Measurements from ENCODE around the gene FAM117A. TPM values are rescaled to one million over a fixed set of nuclear protein-coding genes. Genes with fewer than 3 reads are reported as not detected.

Gene FAM117A
- total and polyA plus RNA-seq, 10 of the 15 experiments (the other 5 are each of a cell fraction or from before 2014, with no cell fraction given) = 2.1 to 29.6 (median 20.0) TPM

DNA sequence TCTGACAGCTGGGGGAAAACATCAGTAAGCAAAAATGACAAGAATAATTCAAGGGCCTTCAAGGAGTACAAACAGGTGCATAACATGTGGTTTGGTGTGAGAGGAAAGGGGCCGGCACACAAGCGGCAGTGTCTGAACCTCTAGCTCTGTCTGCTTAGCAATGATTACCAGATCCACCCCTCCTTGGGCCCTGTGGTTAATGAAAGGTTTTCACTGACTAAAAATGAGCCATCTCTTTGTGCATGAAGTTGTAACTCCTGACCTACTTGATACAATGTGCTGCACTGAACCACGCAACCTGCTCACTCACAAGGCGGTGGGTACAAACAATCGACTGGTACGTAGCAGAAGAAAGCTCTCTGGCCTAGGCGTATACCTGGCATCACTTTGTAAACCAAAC, 15.1 kb downstream of the FAM117A start:
- H3K27me3 ChIP-seq (replicated peaks in 1 of 2; ENCODE audit: control insufficient read depth in 2 of 2, insufficient read depth in 2 of 2, low read length in 1 of 2) = no peaks in the 10 kb centered on the region
- CTCF ChIA-PET = interaction anchor here (0.7 to 5.0 kb wide), 8 partner anchors 9 to 178 kb away, joined by 3 to 36 read pairs (median 3); partner anchors contain the start of genes FAM117A, KAT7 and SLC35B1
- in situ Hi-C loops (cut with MboI) (no loop called here), intact Hi-C loops (cut with micrococcal nuclease; ENCODE audit: unreplicated experiment) (no loop called here)
- WGBS (ENCODE audit: insufficient coverage, insufficient replicate concordance, low lambda C conversion rate, missing lambda C conversion rate) = under 1% methylated on average over 7 of the region's 7 CpGs
- RAD21 ChIA-PET (ENCODE audit: unreplicated experiment) = interaction anchor here (0.9 to 3.7 kb wide), 10 partner anchors 10 to 181 kb away, joined by 3 to 36 read pairs (median 16); partner anchors contain the start of genes FAM117A, KAT7 and SLC35B1
- peak overlapping the region; percentile 34; the same call in 1 of the 2 replicates for H3K9ac ChIP-seq (ENCODE audit: control insufficient read depth, insufficient read depth, low read length)
- H3K4me2 ChIP-seq (ENCODE audit: control insufficient read depth, insufficient read depth) = peak overlapping the region; percentile 94; the same call in 1 of the 2 replicates
- no peak overlapping the region for H3K4me3 ChIP-seq
- peak overlapping the region; percentile 92 for H3K27ac ChIP-seq (ENCODE audit: control insufficient read depth, insufficient read depth)
- H3K79me2 ChIP-seq (ENCODE audit: control insufficient read depth, insufficient read depth, low read length) = peaks cover 35% of the 10 kb centered on the region
- FAIRE-seq (peak; percentile 98), DNase-seq (ENCODE audit: low read depth, low spot score) (peak; percentile 97), ATAC-seq (peak; percentile 91)
- peaks cover 57% of the 10 kb centered on the region for H3K4me1 ChIP-seq (ENCODE audit: control insufficient read depth, insufficient read depth, low read length)
- H3K36me3 ChIP-seq (ENCODE audit: control insufficient read depth in 2 of 2, insufficient read depth in 2 of 2, low read length in 1 of 2) = peaks cover 0 to 3% of the 10 kb centered on the region in 2 experiments; a peak in 1 of 4 replicates
- no peak overlapping the region for H2AFZ ChIP-seq (ENCODE audit: control insufficient read depth, low read depth, low read length)
- BruUV-seq (replicated peaks) = no TSS peak
- SMC1A ChIA-PET (ENCODE audit: uncharacterized antibody, unreplicated experiment) = interaction anchor here (0.7 to 7.6 kb wide), 15 partner anchors 8 to 407 kb away, joined by 3 to 128 read pairs (median 3); partner anchors contain the start of genes FAM117A and SLC35B1
- no peaks in the 10 kb centered on the region for H3K9me3 ChIP-seq (replicated peaks; ENCODE audit: control insufficient read depth, insufficient read depth, low read length)
- H4K20me1 ChIP-seq (ENCODE audit: control insufficient read depth, insufficient read depth) = no peaks in the 10 kb centered on the region
- POLR2A ChIA-PET = interaction anchor here (0.5 to 5.5 kb wide), 12 partner anchors 9 to 1098 kb away, joined by 3 to 116 read pairs (median 5); partner anchors contain the start of genes FAM117A, KAT7 and SLC35B1
- TF ChIP-seq FOXK2 (IDR thresholded peaks at IDR 0.05) = no peak
- TF ChIP-seq HDAC2 (IDR thresholded peaks at IDR 0.05) = no peak
- TF ChIP-seq POLR2AphosphoS2 (IDR thresholded peaks at IDR 0.05; ENCODE audit: low read depth, low read length) = no peak
- TF ChIP-seq YY1 (IDR thresholded peaks at IDR 0.05; ENCODE audit: low read depth, low read length) = no peak
- TF ChIP-seq RUNX3 (IDR thresholded peaks at IDR 0.05; ENCODE audit: low read length) = peak; percentile 99
- peak in 1 of 2 experiments; percentile 70; a peak in 2 of 4 replicates for TF ChIP-seq ETV6 (conservative IDR thresholded peaks at IDR 0.05 in 1 of 2, IDR thresholded peaks at IDR 0.05 in 1 of 2; ENCODE audit: borderline replicate concordance in 1 of 2, low read depth in 1 of 2)
- TF ChIP-seq, protein P1, sequence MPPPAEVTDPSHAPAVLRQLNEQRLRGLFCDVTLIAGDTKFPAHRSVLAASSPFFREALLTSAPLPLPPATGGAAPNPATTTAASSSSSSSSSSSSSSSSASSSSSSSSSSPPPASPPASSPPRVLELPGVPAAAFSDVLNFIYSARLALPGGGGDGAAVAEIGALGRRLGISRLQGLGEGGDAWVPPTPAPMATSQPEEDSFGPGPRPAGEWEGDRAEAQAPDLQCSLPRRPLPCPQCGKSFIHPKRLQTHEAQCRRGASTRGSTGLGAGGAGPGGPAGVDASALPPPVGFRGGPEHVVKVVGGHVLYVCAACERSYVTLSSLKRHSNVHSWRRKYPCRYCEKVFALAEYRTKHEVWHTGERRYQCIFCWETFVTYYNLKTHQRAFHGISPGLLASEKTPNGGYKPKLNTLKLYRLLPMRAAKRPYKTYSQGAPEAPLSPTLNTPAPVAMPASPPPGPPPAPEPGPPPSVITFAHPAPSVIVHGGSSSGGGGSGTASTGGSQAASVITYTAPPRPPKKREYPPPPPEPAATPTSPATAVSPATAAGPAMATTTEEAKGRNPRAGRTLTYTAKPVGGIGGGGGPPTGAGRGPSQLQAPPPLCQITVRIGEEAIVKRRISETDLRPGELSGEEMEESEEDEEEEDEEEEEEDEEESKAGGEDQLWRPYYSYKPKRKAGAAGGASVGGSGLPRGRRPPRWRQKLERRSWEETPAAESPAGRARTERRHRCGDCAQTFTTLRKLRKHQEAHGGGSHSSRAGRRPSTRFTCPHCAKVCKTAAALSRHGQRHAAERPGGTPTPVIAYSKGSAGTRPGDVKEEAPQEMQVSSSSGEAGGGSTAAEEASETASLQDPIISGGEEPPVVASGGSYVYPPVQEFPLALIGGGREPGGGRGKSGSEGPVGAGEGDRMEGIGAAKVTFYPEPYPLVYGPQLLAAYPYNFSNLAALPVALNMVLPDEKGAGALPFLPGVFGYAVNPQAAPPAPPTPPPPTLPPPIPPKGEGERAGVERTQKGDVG (CRISPR knock-in tag; IDR thresholded peaks at IDR 0.05) = no peak
- no peak for TF ChIP-seq ASH2L (IDR thresholded peaks at IDR 0.05; ENCODE audit: borderline replicate concordance, low read depth)
- TF ChIP-seq, protein P2, sequence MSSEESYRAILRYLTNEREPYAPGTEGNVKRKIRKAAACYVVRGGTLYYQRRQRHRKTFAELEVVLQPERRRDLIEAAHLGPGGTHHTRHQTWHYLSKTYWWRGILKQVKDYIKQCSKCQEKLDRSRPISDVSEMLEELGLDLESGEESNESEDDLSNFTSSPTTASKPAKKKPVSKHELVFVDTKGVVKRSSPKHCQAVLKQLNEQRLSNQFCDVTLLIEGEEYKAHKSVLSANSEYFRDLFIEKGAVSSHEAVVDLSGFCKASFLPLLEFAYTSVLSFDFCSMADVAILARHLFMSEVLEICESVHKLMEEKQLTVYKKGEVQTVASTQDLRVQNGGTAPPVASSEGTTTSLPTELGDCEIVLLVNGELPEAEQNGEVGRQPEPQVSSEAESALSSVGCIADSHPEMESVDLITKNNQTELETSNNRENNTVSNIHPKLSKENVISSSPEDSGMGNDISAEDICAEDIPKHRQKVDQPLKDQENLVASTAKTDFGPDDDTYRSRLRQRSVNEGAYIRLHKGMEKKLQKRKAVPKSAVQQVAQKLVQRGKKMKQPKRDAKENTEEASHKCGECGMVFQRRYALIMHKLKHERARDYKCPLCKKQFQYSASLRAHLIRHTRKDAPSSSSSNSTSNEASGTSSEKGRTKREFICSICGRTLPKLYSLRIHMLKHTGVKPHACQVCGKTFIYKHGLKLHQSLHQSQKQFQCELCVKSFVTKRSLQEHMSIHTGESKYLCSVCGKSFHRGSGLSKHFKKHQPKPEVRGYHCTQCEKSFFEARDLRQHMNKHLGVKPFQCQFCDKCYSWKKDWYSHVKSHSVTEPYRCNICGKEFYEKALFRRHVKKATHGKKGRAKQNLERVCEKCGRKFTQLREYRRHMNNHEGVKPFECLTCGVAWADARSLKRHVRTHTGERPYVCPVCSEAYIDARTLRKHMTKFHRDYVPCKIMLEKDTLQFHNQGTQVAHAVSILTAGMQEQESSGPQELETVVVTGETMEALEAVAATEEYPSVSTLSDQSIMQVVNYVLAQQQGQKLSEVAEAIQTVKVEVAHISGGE (CRISPR knock-in tag; IDR thresholded peaks at IDR 0.05) = no peak
- no peak for TF ChIP-seq CEBPB (IDR thresholded peaks at IDR 0.05; ENCODE audit: borderline replicate concordance in 1 of 2, low read depth in 2 of 2, low read length in 2 of 2)
- TF ChIP-seq POU2F2 (IDR thresholded peaks at IDR 0.05; ENCODE audit: borderline replicate concordance, low read depth, low read length) = peak; percentile 76; the same call in 1 of the 3 replicates
- peak; percentile 92 for TF ChIP-seq NFIC (IDR thresholded peaks at IDR 0.05; ENCODE audit: low read depth, low read length)
- no peak for TF ChIP-seq SREBF2 (IDR thresholded peaks at IDR 0.05; ENCODE audit: low read length)
- TF ChIP-seq, protein P3, sequence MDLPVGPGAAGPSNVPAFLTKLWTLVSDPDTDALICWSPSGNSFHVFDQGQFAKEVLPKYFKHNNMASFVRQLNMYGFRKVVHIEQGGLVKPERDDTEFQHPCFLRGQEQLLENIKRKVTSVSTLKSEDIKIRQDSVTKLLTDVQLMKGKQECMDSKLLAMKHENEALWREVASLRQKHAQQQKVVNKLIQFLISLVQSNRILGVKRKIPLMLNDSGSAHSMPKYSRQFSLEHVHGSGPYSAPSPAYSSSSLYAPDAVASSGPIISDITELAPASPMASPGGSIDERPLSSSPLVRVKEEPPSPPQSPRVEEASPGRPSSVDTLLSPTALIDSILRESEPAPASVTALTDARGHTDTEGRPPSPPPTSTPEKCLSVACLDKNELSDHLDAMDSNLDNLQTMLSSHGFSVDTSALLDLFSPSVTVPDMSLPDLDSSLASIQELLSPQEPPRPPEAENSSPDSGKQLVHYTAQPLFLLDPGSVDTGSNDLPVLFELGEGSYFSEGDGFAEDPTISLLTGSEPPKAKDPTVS (IDR thresholded peaks at IDR 0.05; ENCODE audit: low read depth, low read length) = no peak
- TF ChIP-seq GATAD2B (conservative IDR thresholded peaks at IDR 0.05; ENCODE audit: low read depth) = 0 out of 2 replicates have a peak, but pooled peaks have one; percentile 55

All from GM12878 (cell line).